Astrocyte of the spinal cord (primary cell): Measurements from ENCODE around the gene APOB.

Experiments used
- DNase-seq: peaks from one replicate; pipeline ENCODE4 v3.0.0; 2011; ENCODE audit warnings: low read depth, low spot score
- H3K4me3 ChIP-seq: 2 replicates; pipeline ENCODE4 v1.5.1; 2011; ENCODE audit warnings: low read depth, mild to moderate bottlenecking, low read length, moderate library complexity
- CTCF ChIP-seq: IDR thresholded peaks from 2 replicates; pipeline ENCODE4 v1.5.1; 2012; ENCODE audit warnings: low read depth, mild to moderate bottlenecking, low read length, inconsistent platforms
- in situ Hi-C: cut with HindIII; loops from 2 replicates; pipeline ENCODE4 v1.10.0; 2017; ENCODE audit warnings: low sequenced_read_pairs

The APOB gene

DNA sequence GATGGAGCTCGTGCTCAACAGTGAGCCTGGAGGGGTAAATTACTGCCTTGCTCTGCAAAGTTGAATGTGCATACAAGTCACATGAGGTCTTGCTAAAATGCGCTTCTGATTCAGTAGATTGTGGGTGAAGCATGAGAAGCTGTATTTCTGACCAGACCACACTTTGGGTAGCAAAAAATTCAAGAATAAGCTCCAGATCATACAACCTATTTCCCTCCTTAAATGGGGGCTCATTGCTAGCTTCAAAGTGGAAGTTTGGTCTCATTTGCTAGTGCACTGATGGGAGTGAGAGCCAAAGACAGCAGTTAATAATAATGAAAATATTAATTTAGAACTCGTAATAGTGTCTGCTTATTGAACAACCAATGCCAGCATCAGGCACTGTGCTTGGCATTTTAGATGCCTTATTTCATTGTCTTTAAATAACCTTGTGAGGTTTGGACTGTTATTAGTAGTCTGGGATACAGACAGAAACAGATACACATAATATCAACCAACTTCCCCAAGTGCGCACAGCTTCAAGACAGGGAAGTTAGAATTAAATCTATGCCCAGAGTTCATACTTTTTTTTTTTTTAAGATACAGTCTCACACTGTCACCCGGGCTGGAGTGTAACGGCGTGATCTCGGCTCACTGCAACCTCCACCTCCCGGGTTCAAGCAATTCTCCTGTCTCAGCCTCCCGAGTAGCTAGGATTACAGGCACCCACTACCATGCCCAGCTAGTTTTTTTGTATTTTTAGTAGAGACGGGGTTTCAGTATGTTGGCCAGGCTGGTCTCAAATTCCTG, 18.0 kb downstream of the APOB start:
- in situ Hi-C loops = no loop called here
- no peak for TF ChIP-seq CTCF
- DNase-seq = no peak
- no peak overlapping the region for H3K4me3 ChIP-seq

DNA sequence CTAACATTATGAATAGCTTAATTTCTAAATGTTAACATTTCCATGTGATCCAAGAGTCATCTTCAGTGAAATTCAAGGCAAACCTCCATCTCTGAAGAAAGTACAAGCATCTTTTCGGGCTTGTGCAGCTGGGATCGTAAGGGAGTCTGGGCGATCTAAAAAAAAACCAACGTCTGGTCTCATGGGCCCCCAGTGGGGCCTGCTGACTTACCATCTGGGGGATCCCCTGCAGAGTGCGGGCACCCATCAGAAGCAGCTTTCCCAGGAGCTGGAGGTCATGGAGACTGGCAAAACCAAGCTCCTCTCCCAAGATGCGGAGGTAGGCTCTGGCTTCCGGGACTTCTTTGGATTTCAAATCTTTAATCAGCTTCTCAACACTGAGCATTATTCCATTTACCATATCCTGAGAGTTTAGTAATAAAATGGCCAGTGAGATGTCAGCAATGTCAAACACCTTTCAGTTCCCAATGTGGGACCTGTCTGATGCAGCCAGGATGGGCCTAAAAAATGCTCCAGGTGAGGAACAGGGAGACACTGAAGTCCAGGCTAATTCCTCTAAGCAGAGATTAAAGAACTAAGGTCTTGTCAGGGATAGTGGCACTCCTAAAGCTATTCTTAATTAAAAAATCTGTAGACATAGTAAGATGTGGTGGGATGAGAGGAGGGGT, 19.0 kb downstream of the APOB start:
- TF ChIP-seq CTCF = no peak
- in situ Hi-C loops = no loop called here
- no peak for DNase-seq

DNA sequence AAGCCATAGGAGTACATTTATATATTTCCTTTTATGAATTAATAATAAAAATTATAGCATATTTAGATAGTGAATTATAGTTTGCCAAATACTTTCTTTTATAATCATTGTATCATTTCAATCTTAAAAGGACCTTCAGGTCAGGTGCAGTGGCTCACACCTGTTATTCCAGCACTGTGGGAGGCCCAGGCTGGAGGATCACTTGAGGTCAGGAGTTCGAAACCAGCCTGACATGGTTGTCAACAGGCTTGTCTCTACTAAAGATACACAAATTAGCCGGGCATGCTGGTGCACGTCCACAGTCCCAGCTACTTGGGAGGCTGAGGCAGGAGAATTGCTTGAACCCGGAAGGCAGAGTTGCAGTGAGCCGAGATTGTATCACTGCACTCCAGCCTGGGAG, 19.7 kb downstream of the APOB start:
- in situ Hi-C loops = no loop called here
- H3K4me3 ChIP-seq = no peak overlapping the region
- no peak for DNase-seq
- no peak for TF ChIP-seq CTCF

More for the DNA sequence above, 19.0 kb downstream of the APOB start:
- H3K4me3 ChIP-seq = no peak overlapping the region

DNA sequence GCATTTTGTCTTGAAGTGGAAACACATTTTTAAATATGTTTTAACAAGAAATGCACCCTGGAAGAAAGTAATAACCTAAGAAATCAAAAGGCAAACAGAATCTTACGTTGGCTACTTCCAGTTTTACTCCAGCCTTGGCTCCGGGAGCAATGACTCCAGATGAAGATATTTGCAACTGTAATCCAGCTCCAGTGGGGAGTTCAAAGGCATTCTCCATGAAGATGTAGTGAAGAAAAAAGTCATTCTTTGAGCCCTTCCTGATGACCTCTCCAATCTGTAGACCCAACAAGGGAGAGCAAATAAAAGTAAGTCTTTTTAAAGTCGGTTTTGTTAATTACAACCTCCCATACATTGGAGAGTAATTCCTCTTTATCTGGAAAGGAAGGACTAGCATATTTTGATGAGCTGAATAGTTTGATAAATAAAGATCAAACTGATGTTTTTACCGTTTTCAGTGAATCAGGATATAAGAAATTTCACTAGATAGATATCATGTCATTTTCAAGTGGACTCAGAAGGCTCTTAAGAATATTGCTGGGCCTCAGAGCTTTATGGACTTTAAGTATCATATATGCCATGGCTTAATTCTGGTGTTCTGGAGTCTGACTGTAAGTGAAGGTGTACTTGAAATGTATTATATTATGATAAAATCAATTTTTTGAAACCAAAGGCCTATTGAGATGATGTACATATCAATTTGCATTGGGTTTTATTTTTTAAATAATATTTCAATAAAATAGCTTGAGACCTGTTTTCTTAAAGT, 20.3 kb downstream of the APOB start:
- no peak overlapping the region for H3K4me3 ChIP-seq
- TF ChIP-seq CTCF = no peak
- in situ Hi-C loops = no loop called here
- DNase-seq = no peak

DNA sequence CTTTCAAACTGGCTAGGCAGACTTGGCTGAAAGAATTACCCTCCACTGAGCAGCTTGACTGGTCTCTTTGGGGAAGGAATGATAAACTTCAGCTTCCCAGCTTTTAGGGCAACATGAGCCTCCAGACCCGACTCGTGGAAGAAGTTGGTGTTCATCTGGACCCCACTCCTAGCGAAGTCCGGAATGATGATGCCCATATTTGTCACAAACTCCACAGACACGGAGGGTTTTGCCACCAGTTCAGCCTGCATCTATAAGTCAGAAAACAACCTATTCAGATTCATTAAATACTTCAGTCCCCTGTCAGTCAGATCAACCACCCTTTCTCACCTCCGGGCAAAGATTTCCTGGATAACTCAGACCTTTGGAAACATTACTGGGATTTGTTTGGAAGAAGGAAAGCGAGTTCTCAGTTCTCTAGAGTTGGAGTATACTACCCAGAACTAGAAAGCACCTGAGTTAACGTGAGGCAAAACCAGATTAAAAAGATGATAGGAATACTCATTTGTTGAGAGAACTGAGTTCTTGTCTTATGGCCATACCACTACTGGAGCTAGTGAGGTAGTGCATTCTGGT, 21.0 kb downstream of the APOB start:
- in situ Hi-C loops = no loop called here
- DNase-seq = no peak
- no peak overlapping the region for H3K4me3 ChIP-seq
- no peak for TF ChIP-seq CTCF

DNA sequence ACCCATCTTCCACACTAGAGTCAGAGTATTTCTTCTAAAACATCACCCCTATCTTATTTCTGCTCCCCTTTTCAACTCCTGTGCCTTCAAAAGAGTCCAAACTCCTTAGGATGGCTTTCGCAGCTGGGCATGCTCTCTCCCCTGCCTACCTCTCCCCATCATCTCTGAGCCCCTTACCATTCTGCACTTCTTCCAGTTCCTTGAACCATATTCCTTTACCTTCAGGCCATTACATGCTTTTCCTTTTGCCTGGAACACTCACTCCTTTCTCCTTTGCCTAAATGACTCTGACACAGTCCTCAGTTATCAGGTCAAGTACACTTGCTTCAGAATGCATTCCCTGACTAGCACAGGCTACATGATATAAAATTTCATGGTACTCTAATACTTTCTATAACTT, 22.4 kb downstream of the APOB start:
- no peak overlapping the region for H3K4me3 ChIP-seq
- in situ Hi-C loops = no loop called here
- DNase-seq = no peak
- no peak for TF ChIP-seq CTCF
